ENCODE data around the gene RPL6.
"Not testable (repeated sequence)": the region's sequence is repeated elsewhere in the genome, so short reads cannot be mapped to it uniquely, and the experiment has no call there.

The RPL6 gene

DNA sequence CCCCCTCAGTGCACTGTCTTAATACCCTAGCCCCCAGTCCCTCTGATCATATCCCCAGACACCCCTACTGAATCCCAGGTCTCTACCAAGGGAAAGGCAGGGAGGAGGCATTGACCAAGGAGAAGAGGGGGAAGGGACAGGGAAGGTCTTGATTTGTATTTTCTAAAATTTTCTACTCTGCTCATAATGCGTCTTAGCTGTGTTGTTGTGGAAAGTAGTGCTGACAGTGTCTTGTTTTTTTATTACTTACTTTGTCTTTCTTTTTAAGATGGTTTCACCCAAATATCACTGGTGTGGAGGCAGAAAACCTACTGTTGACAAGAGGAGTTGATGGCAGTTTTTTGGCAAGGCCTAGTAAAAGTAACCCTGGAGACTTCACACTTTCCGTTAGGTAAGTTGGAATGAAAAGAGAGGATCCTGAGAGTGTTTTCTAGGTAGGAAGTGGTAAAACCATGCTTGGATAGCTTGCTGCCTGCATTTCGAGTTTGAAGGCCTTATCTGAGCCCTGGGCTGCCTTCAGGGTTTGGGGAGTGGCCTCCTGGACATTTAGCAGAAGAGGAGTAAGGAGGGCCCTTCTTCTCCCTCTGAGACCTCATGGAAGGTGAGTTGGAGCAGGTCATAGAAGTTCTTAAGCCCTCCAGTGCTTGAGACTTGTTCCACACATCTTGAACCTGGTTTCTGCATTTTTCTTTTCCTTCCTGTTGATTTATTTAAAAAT is 36.8 kb upstream of the RPL6 start:
- H3K4me3 ChIP-seq (ENCODE audit: low read depth, low read length): no peak overlapping the region

DNA sequence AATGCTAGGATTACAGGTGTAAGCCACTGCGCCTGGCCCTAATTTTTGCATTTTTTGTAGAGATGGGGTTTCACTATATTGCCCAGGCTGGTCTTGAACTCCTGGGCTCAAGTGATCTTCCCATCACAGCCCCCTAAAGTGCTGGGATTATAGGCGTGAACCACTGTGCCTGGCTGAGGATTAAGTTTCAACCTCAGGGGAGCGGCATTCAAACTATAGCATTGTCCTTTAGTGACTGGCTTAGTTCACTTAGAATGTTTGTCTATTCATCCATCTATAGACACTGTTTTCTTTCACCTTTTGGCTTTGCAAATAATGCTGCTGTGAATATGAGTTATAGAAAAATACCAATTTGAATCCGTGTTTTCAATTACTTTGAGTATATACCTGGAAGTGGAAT is 34.5 kb upstream of the RPL6 start:
- H3K4me3 ChIP-seq (ENCODE audit: low read depth, low read length): no peak overlapping the region
- TF ChIP-seq, protein P1, sequence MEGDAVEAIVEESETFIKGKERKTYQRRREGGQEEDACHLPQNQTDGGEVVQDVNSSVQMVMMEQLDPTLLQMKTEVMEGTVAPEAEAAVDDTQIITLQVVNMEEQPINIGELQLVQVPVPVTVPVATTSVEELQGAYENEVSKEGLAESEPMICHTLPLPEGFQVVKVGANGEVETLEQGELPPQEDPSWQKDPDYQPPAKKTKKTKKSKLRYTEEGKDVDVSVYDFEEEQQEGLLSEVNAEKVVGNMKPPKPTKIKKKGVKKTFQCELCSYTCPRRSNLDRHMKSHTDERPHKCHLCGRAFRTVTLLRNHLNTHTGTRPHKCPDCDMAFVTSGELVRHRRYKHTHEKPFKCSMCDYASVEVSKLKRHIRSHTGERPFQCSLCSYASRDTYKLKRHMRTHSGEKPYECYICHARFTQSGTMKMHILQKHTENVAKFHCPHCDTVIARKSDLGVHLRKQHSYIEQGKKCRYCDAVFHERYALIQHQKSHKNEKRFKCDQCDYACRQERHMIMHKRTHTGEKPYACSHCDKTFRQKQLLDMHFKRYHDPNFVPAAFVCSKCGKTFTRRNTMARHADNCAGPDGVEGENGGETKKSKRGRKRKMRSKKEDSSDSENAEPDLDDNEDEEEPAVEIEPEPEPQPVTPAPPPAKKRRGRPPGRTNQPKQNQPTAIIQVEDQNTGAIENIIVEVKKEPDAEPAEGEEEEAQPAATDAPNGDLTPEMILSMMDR (IDR thresholded peaks at IDR 0.05; ENCODE audit: borderline replicate concordance, insufficient read depth, low read depth, low read length): no peak

More for the DNA sequence above, 36.8 kb upstream of the RPL6 start:
- TF ChIP-seq, protein P1 (IDR thresholded peaks at IDR 0.05; ENCODE audit: borderline replicate concordance, insufficient read depth, low read depth, low read length): no peak

DNA sequence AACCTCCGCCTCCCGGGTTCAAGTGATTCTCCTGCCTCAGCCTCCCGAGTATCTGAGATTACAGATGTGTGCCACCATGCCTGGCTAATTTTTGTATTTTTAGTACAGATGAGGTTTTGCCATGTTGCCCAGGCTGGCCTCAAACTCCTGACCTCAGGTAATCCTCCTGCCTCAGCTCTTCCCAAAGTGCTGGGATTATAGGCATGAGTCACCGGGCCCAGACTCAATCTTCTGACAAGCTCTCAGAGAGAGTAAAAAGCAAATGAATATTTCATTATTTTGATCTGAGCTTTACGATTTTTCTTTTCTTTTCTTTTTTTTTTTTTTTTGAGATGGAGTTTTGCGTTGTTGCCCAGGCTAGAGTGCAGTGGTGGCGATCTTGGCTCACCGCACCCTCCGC is 31.2 kb upstream of the RPL6 start:
- not testable (repeated sequence) for H3K4me3 ChIP-seq (ENCODE audit: low read depth, low read length)

DNA sequence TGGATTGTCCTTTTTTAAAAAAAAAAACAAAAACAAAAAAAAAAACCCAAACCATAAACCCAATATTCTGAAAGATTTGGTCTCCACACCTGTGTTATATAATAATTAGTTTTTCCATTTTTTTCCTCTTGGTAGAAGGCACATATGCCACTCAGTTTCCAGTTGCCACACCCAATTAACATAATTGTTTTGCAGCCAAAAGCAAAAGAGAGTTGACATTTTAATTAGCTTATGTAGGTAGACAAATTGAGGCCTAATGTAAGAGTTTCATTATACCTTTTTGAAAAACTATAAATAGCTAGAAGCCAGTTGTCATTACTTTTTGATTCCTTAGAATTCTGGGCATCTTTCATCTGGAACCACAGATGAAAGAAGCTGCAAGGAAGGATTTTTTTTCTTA is 30.4 kb upstream of the RPL6 start:
- TF ChIP-seq, protein P1 (IDR thresholded peaks at IDR 0.05; ENCODE audit: borderline replicate concordance, insufficient read depth, low read depth, low read length): no peak
- no peak overlapping the region for H3K4me3 ChIP-seq (ENCODE audit: low read depth, low read length)

DNA sequence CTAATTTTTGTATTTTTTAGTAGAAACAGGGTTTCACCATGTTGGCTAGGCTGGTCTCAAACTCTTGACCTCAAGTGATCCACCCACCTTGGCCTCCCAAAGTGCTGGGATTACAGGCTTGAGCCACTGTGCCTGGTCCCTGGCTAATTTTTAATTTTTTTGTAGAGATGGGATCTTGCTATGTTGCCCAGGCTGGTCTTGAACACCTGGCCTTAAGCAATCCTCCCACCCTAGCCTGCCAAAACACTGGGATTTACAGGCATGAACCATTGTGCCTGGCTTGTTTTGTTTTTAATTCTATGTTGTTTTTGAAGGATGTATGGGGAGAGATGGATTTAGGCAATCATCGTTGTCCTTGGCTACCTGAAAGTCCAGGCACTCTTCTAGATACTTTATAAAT is 29.2 kb upstream of the RPL6 start:
- not testable (repeated sequence) for H3K4me3 ChIP-seq (ENCODE audit: low read depth, low read length)

DNA sequence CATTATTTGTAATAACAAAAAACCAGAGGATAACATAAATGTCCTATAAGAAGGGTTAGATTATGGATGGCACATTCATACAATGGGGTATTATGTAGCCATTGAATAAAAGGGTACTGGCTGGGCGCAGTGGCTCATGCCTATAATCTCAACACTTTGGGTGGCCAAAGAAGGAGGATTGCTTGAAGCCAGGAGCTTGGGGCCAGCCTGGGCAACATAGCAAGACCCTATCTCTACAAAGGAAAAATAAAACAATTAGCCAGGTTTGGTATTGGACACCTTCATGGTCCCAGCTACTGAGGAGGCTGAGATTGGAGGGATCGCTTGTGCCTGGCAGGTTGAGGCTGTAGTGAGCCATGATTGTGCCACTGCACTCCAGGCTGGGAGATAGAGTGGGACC is 24.1 kb upstream of the RPL6 start:
- no peak overlapping the region for H3K4me3 ChIP-seq (ENCODE audit: low read depth, low read length)
- TF ChIP-seq, protein P1 (IDR thresholded peaks at IDR 0.05; ENCODE audit: borderline replicate concordance, insufficient read depth, low read depth, low read length): no peak

DNA sequence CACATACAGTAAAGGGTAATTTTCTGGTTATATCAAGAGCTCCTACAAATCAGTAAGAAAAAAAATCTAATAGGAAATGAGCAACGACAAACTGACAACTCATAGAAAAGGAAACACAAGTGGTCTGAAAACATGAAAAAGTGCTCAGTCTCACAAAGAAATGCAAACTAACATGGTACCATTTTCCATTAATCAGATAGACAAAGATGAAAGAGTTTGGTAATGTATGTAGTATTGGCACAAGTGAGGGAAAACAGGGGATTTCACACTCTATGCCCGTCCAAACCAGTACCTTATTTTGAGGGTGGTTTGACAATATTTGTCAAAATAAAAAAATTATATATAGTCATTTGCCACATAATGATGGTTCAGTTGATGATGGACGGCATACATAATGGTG is 22.6 kb upstream of the RPL6 start:
- TF ChIP-seq, protein P1 (IDR thresholded peaks at IDR 0.05; ENCODE audit: borderline replicate concordance, insufficient read depth, low read depth, low read length): no peak
- no peak overlapping the region for H3K4me3 ChIP-seq (ENCODE audit: low read depth, low read length)

DNA sequence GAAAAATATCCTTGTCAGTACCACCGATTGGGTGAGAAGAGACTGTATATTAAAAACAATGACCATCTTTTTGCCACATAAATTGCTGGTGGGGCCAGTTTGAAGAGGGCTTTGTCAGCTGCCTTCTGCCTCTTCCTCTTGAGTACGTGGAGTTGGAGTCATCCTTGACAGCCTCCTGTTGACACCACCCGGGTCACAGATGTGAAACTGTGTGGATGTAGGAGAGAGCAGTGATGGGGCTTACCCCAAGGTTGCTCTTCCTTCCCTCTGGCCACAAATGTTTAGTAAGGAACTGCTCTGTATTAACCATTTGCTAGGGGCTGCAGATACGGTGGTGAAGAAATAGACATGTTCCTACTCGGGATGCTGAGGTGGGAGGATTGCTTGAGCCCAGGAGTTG is 21.5 kb upstream of the RPL6 start:
- no peak overlapping the region for H3K4me3 ChIP-seq (ENCODE audit: low read depth, low read length)
- TF ChIP-seq, protein P1 (IDR thresholded peaks at IDR 0.05; ENCODE audit: borderline replicate concordance, insufficient read depth, low read depth, low read length): no peak

All from GM12875 (cell line).